GM12864 (cell line): ENCODE data around the gene LAMA2.

ENCODE experiments used
- DNase-seq: peaks from one replicate; pipeline ENCODE4 v3.0.0-alpha.2; 2011; ENCODE audit warnings: low read depth
- H3K4me3 ChIP-seq: 2 replicates; pipeline ENCODE4 v1.5.1; 2011; ENCODE audit warnings: mild to moderate bottlenecking, low read depth, low read length, control low read depth
- CTCF ChIP-seq: IDR thresholded peaks from 2 replicates; pipeline ENCODE4 v1.5.1; 2011; ENCODE audit warnings: low read depth, mild to moderate bottlenecking, moderate library complexity, low read length, control low read depth, inconsistent platforms; ENCODE audit errors: missing control alignments

LAMA2 gene

DNA sequence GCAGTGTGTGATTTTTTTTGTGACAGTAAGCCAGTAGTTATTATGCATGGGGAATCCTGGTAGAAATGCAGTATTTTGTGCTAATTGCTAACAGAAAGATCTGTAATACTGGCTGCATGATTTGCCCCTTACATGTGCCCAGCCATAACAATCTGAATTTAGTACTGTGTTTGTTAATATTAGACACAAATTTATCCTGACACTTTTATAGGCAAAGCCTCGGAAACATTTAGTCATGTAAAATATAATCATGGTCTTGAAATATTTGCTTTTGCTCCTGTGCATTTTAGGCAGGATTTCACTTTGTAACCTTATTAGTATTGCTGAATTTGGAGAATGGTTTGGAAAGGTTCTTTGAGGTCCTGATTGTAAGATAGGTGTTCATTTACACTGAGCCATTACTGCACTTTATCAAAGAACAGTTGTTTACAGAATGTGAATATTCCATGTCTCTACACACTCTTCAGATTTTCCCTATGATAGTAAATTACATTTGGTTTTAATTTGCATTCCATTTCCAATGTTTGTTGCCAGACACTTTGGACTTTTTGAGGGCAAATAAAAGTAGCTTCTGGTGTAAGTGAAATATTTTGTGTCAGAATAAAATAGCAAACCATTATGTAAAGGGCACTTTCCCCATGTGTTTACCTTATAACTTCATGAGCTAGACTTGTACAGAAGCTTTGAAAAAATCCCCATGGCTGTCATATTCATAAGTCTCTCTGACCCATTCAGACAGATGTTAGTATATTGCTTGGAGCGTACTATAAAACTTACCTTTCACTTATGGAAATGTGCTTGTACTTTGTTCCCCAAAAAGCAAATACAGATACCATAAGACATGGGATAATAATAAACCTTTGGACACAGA lies 477.1 kb downstream of the LAMA2 start:
- no peak for DNase-seq
- no peak overlapping the region for H3K4me3 ChIP-seq
- no peak for TF ChIP-seq CTCF

DNA sequence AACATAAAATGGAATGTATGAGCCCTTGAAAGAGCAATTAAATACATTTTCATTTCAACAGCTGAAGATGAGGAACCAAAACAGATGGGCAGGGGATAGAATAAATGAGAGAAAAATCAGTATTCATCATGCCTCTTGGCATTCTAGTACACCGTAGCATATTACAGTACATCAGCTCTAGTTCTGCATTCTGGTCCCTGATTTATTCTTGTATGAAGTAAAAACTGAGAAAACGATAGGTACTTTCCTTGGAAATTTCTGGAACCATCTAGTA lies 477.7 kb downstream of the LAMA2 start:
- TF ChIP-seq CTCF = no peak
- no peak for DNase-seq

GRCh38 chr6:129364037-129364436 lies 481.1 kb downstream of the LAMA2 start:
- no peak overlapping the region for H3K4me3 ChIP-seq
- no peak for TF ChIP-seq CTCF
- no peak for DNase-seq

More for the DNA sequence above, 477.7 kb downstream of the LAMA2 start:
- H3K4me3 ChIP-seq = no peak overlapping the region

DNA sequence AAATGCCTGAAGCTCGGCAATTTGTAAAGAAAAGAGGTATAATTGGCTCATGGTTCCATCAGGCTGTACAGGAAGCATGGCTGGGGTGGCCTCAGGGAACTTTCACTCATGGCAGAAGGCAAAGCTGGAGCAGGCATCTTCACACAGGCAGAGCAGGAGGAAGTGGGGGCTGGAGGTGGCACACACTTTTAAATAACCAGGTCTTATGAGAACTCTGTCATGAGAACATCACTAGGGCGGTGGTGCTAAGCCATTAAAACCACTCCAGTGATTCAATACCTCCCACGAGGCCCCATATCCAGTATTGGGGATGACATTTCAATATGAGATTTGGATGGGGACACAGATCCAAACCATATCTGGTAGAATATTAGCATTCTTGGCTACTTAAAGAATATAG lies 481.8 kb downstream of the LAMA2 start:
- TF ChIP-seq CTCF = no peak
- H3K4me3 ChIP-seq = no peak overlapping the region
- DNase-seq = no peak

- no peak overlapping the region for H3K4me3 ChIP-seq
- no peak for DNase-seq
- TF ChIP-seq CTCF = no peak
These were observed 485.1 kb downstream of the LAMA2 start for GRCh38 chr6:129368076-129368475.

DNA sequence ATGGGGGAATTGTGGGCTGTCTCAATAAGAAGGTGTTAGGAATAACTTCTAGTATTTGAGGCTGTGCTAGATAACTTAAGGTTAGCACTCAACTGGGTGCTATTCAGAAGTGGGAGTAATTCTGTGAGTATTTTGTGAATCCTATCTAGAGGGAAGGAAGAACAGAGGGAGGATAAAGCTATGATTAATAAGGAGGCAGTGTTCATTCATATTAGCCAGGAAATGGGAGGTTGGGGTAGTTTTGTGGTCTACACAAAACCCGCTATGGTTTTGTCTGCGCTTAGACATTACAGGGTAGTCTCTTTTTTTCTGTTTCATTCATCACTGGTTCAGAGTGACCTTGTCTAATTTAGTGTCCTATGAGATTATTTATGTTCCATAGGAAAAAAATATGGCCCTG lies 486.0 kb downstream of the LAMA2 start:
- DNase-seq = no peak
- TF ChIP-seq CTCF = no peak
- no peak overlapping the region for H3K4me3 ChIP-seq

GRCh38 chr6:129369737-129370136 lies 486.8 kb downstream of the LAMA2 start:
- no peak for TF ChIP-seq CTCF
- no peak for DNase-seq
- no peak overlapping the region for H3K4me3 ChIP-seq
